ENCODE results near the gene SENP1. TPM values are rescaled to one million over a fixed set of nuclear protein-coding genes. Genes with fewer than 3 reads are reported as not detected.

The SENP1 gene
- total RNA-seq, 2 experiments from 2014 or later = 41.3 to 54.8 TPM

DNA sequence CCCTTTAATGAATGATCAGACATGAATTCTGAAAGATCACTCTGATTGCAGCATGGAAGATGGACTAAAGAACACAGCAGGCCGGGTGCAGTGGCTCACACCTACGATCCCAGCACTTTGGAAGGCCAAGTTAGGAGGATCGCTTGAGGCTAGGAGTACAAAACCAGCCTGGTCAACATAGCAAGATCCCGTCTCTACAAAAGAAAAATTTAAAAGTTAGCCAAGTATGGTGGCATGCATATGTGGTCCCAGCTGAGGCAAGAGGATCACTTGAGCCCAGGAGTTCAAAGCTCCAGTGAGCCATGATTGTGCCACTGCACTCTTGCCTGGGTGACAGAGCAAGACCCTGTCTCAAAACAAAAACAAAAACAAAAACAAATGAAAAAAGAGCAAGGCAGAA lies 35.1 kb downstream of the SENP1 start:
- H3K4me1 Mint-ChIP-seq = peaks cover 2% of the 10 kb centered on the region
- no peaks in the 10 kb centered on the region for H3K9me3 Mint-ChIP-seq (ENCODE audit: low read depth)
- H3K4me3 Mint-ChIP-seq = no peak overlapping the region
- CTCF ChIA-PET = interaction anchor here (1.0 kb wide), 1 partner anchor 19 kb away, joined by 3 read pairs; no protein-coding TSS in a partner anchor
- DNase-seq (no peak), ATAC-seq (no peak)
- no peaks in the 10 kb centered on the region for H3K27me3 Mint-ChIP-seq
- H3K36me3 Mint-ChIP-seq = peaks cover 43% of the 10 kb centered on the region
- no peak overlapping the region for H3K27ac Mint-ChIP-seq

DNA sequence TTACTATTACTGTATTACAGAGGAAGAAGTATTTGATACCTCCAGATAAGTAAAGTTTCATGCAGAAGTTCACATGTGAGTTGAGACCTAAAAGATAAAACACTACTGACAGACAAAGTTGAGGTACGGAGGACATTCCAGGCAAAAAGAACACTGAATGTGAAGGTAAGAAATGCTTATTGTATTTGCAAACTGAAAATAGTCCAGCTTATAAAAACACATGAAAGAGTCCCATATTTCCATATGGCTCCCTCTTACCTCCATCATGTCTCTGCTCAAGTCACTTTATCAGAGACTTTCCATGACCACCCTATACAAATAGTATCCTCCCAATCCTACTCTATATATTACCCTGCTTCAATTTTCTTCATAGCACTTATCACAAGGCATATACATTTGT lies 35.8 kb downstream of the SENP1 start:
- H3K9me3 Mint-ChIP-seq (ENCODE audit: low read depth) = no peaks in the 10 kb centered on the region
- H3K36me3 Mint-ChIP-seq = peaks cover 48% of the 10 kb centered on the region
- no peaks in the 10 kb centered on the region for H3K27me3 Mint-ChIP-seq
- H3K4me1 Mint-ChIP-seq = peaks cover 2% of the 10 kb centered on the region
- no peak overlapping the region for H3K27ac Mint-ChIP-seq
- CTCF ChIA-PET = interaction anchor here (0.6 to 1.0 kb wide), 2 partner anchors 18 to 26 kb away, joined by 3 read pairs; no protein-coding TSS in a partner anchor
- DNase-seq (no peak), ATAC-seq (no peak)
- no peak overlapping the region for H3K4me3 Mint-ChIP-seq

DNA sequence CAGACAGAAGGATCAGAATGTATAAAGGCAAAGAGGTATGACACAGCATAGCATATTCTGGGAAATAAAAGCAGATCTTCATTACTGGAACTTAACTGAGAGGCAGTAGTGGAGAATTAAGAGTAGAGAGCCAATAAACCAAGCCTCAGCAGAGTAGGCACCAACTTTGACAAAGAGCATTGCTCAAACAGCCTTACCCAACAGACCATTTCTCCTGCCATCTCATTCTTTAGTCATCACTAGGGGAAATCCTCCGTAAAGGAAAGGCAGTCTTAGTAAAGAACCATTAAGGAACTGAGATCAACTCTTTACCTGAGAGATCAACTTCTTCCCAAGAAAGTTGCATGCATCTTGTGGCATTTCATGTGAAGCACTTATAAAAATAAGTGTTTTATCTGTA lies 36.6 kb downstream of the SENP1 start:
- ATAC-seq = no peak

DNA sequence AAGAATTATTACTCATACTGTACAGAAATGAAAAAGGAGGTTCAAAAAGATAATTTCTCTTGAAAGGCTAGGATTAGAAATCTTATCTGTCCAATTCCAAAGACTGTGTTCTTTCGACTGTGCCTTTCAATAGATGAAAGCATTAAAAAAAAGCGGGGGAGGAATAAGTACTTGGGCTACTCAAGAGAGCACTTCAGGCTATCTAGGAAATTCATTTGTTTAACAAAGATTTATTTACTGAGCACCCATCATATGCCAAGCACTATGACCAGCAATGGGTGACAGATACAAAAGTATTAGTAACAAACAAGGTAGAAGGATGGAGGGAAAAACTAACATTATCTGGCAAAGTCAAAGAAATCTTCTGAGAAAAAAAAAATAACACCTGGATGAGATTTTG lies 37.4 kb downstream of the SENP1 start:
- Mint-ChIP-seq H3K27ac (no peak overlapping the region), H3K27me3 (no peaks in the 10 kb centered on the region), H3K4me1 (peaks cover 2% of the 10 kb centered on the region), H3K36me3 (peaks cover 54% of the 10 kb centered on the region), H3K4me3 (no peak overlapping the region), H3K9me3 (ENCODE audit: low read depth) (no peaks in the 10 kb centered on the region)
- CTCF ChIA-PET = no interaction called here
- no peak for ATAC-seq
- DNase-seq = no peak

More for the DNA sequence above, 36.6 kb downstream of the SENP1 start:
- CTCF ChIA-PET = interaction anchor here (0.6 kb wide), 1 partner anchor 120 kb away, joined by 3 read pairs; no protein-coding TSS in a partner anchor
- no peak for DNase-seq
- no peaks in the 10 kb centered on the region for H3K27me3 Mint-ChIP-seq
- no peaks in the 10 kb centered on the region for H3K9me3 Mint-ChIP-seq (ENCODE audit: low read depth)
- peaks cover 2% of the 10 kb centered on the region for H3K4me1 Mint-ChIP-seq
- peaks cover 51% of the 10 kb centered on the region for H3K36me3 Mint-ChIP-seq
- no peak overlapping the region for H3K4me3 Mint-ChIP-seq
- no peak overlapping the region for H3K27ac Mint-ChIP-seq

GRCh38 chr12:48067250-48067938 lies 38.5 kb downstream of the SENP1 start:
- H3K36me3 Mint-ChIP-seq = peaks cover 56% of the 10 kb centered on the region
- ATAC-seq = no peak
- no peaks in the 10 kb centered on the region for H3K27me3 Mint-ChIP-seq
- peak overlapping the region; percentile 10 for H3K27ac Mint-ChIP-seq
- H3K4me1 Mint-ChIP-seq = peaks cover 2% of the 10 kb centered on the region
- no peak overlapping the region for H3K4me3 Mint-ChIP-seq
- H3K9me3 Mint-ChIP-seq (ENCODE audit: low read depth) = no peaks in the 10 kb centered on the region
- CTCF ChIA-PET = interaction anchor here (1.3 kb wide), 1 partner anchor 10 kb away, joined by 3 read pairs; no protein-coding TSS in a partner anchor
- no peak for DNase-seq

GRCh38 chr12:48065041-48065440 lies 40.8 kb downstream of the SENP1 start:
- peaks cover 2% of the 10 kb centered on the region for H3K4me1 Mint-ChIP-seq
- no peak overlapping the region for H3K4me3 Mint-ChIP-seq
- no peak for DNase-seq
- ATAC-seq = no peak
- CTCF ChIA-PET = no interaction called here
- H3K9me3 Mint-ChIP-seq (ENCODE audit: low read depth) = peaks cover 2% of the 10 kb centered on the region
- H3K27me3 Mint-ChIP-seq = no peaks in the 10 kb centered on the region
- peaks cover 66% of the 10 kb centered on the region for H3K36me3 Mint-ChIP-seq
- H3K27ac Mint-ChIP-seq = no peak overlapping the region

- no peaks in the 10 kb centered on the region for H3K27me3 Mint-ChIP-seq
- peaks cover 2% of the 10 kb centered on the region for H3K4me1 Mint-ChIP-seq
- no peak overlapping the region for H3K27ac Mint-ChIP-seq
- no peak for DNase-seq
- CTCF ChIA-PET = no interaction called here
- H3K4me3 Mint-ChIP-seq = no peak overlapping the region
- peaks cover 76% of the 10 kb centered on the region for H3K36me3 Mint-ChIP-seq
- H3K9me3 Mint-ChIP-seq (ENCODE audit: low read depth) = peaks cover 13% of the 10 kb centered on the region
- ATAC-seq = no peak
Measured at GRCh38 chr12:48063530-48063929, 42.3 kb downstream of the SENP1 start.

GRCh38 chr12:48061938-48062719 lies 43.8 kb downstream of the SENP1 start:
- no peaks in the 10 kb centered on the region for H3K4me1 Mint-ChIP-seq
- no peak overlapping the region for H3K27ac Mint-ChIP-seq
- DNase-seq = no peak
- no peak for ATAC-seq
- CTCF ChIA-PET = interaction anchor here (0.9 to 1.4 kb wide), 4 partner anchors 99 to 162 kb away, joined by 3 to 5 read pairs (median 4); partner anchors contain the start of genes CCDC184 and TMEM106C
- H3K36me3 Mint-ChIP-seq = peaks cover 77% of the 10 kb centered on the region
- H3K27me3 Mint-ChIP-seq = no peaks in the 10 kb centered on the region
- H3K4me3 Mint-ChIP-seq = no peak overlapping the region
- H3K9me3 Mint-ChIP-seq (ENCODE audit: low read depth) = peaks cover 17% of the 10 kb centered on the region

DNA sequence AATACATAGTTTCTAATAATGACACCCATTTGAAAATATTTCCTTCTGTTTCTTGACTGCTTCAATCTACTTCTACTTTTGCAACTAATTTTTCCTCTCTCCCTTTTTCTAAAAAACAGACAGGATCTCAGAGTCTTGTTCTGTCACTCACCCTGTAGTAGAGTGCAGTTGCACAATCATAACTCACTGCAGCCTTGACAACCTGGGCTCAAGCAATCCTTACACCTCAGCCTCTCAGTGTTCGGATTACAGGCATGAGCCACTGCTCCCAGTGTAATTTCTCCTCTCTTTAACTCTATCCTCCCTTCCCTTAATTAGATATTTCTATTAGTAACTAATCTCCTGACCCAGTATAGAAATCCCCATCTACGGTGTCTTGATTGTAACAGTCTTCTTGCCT lies 45.4 kb downstream of the SENP1 start:
- no peak for DNase-seq
- H3K27me3 Mint-ChIP-seq = no peaks in the 10 kb centered on the region
- H3K9me3 Mint-ChIP-seq (ENCODE audit: low read depth) = peaks cover 17% of the 10 kb centered on the region
- H3K36me3 Mint-ChIP-seq = peaks cover 68% of the 10 kb centered on the region
- no peak for ATAC-seq
- H3K27ac Mint-ChIP-seq = no peak overlapping the region
- CTCF ChIA-PET = interaction anchor here (0.6 kb wide), 1 partner anchor 127 kb away, joined by 3 read pairs; no protein-coding TSS in a partner anchor
- H3K4me3 Mint-ChIP-seq = no peak overlapping the region
- no peaks in the 10 kb centered on the region for H3K4me1 Mint-ChIP-seq

GRCh38 chr12:48058771-48059170 lies 47.1 kb downstream of the SENP1 start:
- H3K36me3 Mint-ChIP-seq = peaks cover 57% of the 10 kb centered on the region
- H3K4me3 Mint-ChIP-seq = no peak overlapping the region
- CTCF ChIA-PET = interaction anchor here (1.2 kb wide), 1 partner anchor 95 kb away, joined by 3 read pairs; the partner anchor contains the start of gene TMEM106C
- H3K27ac Mint-ChIP-seq = no peak overlapping the region
- H3K9me3 Mint-ChIP-seq (ENCODE audit: low read depth) = peaks cover 17% of the 10 kb centered on the region
- no peak for ATAC-seq
- no peaks in the 10 kb centered on the region for H3K27me3 Mint-ChIP-seq
- H3K4me1 Mint-ChIP-seq = no peaks in the 10 kb centered on the region
- no peak for DNase-seq

DNA sequence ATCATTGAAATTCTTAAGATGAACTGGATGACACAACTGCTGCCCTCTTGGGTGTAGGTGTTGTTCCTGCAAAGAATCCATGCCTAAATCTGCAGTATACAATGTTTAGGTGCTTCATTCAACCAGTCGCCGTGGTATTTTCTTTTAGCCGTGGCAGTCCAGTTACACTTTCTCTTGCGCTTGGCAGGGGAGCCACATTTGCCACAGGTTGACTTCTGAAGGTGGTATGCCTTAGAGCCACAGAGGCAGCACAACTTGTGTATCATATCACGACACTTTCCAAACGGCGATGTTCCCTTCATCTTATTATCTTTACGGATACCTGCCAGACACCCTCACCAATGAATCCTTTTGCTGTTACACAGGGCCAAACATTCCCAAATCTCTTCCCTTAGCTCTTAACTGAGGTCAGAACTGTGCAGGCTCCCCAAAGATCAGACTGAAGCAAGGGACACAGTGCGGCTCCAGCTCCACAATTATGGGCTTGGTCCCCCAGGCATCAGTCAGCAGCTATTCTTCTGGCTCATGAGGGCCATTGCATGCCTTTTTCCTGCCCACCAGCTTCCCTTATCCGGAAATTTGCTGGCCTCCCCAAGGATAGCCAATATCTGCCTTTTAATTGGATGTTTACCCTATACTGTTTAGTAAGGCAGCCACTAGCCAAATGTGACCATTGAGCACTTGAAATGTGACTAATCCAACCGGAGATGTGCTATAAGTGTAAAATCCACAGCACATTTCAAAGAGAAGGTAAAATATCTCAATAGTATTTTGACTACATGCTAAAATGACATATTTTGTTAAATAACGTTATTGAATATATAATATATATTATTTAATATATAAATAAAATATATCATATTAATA lies 50.7 kb downstream of the SENP1 start:
- no peak overlapping the region for H3K27ac Mint-ChIP-seq
- H3K4me1 Mint-ChIP-seq = peaks cover 6% of the 10 kb centered on the region
- H3K4me3 Mint-ChIP-seq = no peak overlapping the region
- peaks cover 32% of the 10 kb centered on the region for H3K36me3 Mint-ChIP-seq
- DNase-seq (no peak), ATAC-seq (peak; percentile 45)
- peaks cover 15% of the 10 kb centered on the region for H3K9me3 Mint-ChIP-seq (ENCODE audit: low read depth)
- CTCF ChIA-PET = interaction anchor here (0.5 to 1.2 kb wide), 3 partner anchors 92 to 645 kb away, joined by 3 to 4 read pairs (median 3); partner anchors contain the start of genes CCDC184 and TMEM106C
- no peaks in the 10 kb centered on the region for H3K27me3 Mint-ChIP-seq

GRCh38 chr12:48053883-48054282 lies 52.0 kb downstream of the SENP1 start:
- Mint-ChIP-seq H3K27me3 (no peaks in the 10 kb centered on the region), H3K36me3 (peaks cover 23% of the 10 kb centered on the region), H3K9me3 (ENCODE audit: low read depth) (peaks cover 8% of the 10 kb centered on the region), H3K4me1 (peaks cover 6% of the 10 kb centered on the region), H3K27ac (no peak overlapping the region), H3K4me3 (no peak overlapping the region)
- ATAC-seq (no peak), DNase-seq (no peak)
- CTCF ChIA-PET = interaction anchor here (0.7 to 1.2 kb wide), 4 partner anchors 10 to 669 kb away, joined by 3 read pairs; no protein-coding TSS in a partner anchor

GRCh38 chr12:48053122-48053521 lies 52.8 kb downstream of the SENP1 start:
- Mint-ChIP-seq H3K27ac (no peak overlapping the region), H3K27me3 (no peaks in the 10 kb centered on the region), H3K9me3 (ENCODE audit: low read depth) (peaks cover under 1% of the 10 kb centered on the region), H3K4me3 (no peak overlapping the region), H3K4me1 (peaks cover 6% of the 10 kb centered on the region), H3K36me3 (peaks cover 20% of the 10 kb centered on the region)
- CTCF ChIA-PET = interaction anchor here (0.7 to 1.2 kb wide), 4 partner anchors 10 to 669 kb away, joined by 3 read pairs; no protein-coding TSS in a partner anchor
- DNase-seq = no peak
- no peak for ATAC-seq
